Measurements from ENCODE around the gene PAM.
A peak's percentile ranks its signal among the peaks of the same experiment; 100 is the strongest.

The PAM gene

DNA sequence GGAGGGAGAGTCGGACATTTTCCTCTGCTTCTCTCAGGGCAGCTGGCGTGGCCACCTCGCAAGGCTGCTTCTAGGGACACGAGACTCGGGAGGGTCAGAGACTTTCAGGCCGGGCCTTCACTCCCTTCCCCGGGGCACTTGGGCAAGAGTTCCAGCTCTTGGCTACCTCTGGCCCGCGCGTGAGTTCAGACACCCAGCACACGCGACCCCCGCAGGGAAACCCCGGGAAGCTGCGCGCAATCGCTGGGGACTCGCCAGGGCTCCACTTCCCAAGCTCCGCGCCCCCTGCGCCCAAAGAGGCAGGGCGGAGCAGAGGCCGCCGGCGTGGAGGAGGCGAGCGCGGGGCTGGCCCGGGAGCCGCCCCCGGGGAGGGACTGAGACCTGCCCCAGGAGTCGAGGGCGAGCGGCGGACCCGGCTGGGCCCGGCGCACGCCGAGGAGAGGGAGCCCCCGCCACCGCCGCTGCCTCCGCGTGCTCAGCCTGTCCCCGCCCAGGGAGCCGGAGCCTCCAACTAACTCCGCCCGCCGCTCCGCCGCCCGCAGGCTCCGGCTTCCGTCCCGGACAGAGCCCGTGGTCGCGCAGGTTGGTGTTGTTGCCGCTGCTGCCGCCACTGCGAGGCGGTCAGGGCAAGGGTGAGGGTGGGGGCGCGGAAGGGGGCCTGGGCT, at the start of gene PAM:
Gene PAM (plus strand): TSS at position 539 of the 665 bp plus-strand sequence. CDS start 110,891 bp downstream, outside the sequence.
- TF ChIP-seq, protein P1, sequence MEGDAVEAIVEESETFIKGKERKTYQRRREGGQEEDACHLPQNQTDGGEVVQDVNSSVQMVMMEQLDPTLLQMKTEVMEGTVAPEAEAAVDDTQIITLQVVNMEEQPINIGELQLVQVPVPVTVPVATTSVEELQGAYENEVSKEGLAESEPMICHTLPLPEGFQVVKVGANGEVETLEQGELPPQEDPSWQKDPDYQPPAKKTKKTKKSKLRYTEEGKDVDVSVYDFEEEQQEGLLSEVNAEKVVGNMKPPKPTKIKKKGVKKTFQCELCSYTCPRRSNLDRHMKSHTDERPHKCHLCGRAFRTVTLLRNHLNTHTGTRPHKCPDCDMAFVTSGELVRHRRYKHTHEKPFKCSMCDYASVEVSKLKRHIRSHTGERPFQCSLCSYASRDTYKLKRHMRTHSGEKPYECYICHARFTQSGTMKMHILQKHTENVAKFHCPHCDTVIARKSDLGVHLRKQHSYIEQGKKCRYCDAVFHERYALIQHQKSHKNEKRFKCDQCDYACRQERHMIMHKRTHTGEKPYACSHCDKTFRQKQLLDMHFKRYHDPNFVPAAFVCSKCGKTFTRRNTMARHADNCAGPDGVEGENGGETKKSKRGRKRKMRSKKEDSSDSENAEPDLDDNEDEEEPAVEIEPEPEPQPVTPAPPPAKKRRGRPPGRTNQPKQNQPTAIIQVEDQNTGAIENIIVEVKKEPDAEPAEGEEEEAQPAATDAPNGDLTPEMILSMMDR (IDR thresholded peaks at IDR 0.05; ENCODE audit: borderline replicate concordance, insufficient read depth, low read depth, low read length), result no peak
- H3K4me3 ChIP-seq (ENCODE audit: low read depth, low read length), result peak within 1 kb of the TSS; percentile 85

- H3K4me3 ChIP-seq (ENCODE audit: low read depth, low read length), result no peak overlapping the region
- TF ChIP-seq, protein P1 (IDR thresholded peaks at IDR 0.05; ENCODE audit: borderline replicate concordance, insufficient read depth, low read depth, low read length), result no peak
Measured at GRCh38 chr5:102711525-102712385, 43.4 kb upstream of the PAM start.

DNA sequence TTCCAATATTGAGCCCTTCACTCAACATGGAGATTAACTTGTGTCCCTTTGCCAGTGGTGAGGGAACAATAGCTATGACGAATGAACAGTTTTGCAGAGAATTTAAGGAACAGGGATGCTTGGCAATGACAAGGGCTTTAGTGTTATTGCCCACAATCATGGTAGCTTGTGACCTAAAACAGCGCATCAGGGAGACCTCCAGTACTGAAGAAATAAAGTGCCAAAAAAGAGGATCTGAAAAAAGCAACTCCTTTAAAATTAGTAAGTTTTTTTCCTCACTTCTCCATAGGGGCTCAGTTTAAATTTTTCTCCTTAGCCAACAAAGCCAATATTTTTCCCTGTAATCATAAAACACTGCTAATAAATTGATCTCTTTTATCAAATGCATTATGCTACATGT, 41.8 kb upstream of the PAM start:
- no peak overlapping the region for H3K4me3 ChIP-seq (ENCODE audit: low read depth, low read length)
- TF ChIP-seq, protein P1 (IDR thresholded peaks at IDR 0.05; ENCODE audit: borderline replicate concordance, insufficient read depth, low read depth, low read length), result no peak

- TF ChIP-seq, protein P1 (IDR thresholded peaks at IDR 0.05; ENCODE audit: borderline replicate concordance, insufficient read depth, low read depth, low read length), result no peak
- H3K4me3 ChIP-seq (ENCODE audit: low read depth, low read length), result no peak overlapping the region
Measured at GRCh38 chr5:102713682-102714231, 41.3 kb upstream of the PAM start.

DNA sequence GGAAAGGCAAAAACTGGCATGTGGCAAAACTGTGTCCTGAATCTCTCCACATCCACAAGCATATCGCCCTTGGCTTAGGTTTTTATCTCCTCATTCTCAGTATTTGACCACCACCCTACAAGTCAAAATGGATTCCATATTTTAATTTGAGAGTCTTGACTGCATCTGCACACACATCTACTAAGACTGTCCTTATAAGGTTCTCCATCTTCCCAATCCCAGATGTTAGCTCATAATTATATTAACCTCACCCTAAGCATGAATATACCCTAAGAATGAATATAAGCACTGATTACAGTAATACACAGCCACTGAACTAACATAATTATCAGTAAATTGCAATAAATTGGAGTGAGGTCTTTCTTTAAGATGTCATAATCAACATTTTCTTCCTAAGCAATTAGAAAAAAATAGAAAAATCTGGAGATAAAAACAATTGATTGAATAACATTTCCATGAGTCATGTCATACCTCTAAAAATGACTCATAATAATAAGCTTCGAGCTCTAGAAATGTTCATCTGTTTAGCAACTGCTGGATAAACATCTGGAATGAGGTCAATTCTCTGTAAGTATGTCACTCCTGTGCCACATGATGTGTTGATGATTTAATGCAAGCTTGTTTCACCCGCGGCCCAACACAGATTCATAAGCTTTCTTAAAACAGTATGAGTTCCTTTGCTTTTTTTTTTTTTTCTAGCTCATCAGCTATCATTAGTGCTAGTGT, 39.9 kb upstream of the PAM start:
- H3K4me3 ChIP-seq (ENCODE audit: low read depth, low read length), result no peak overlapping the region
- TF ChIP-seq, protein P1 (IDR thresholded peaks at IDR 0.05; ENCODE audit: borderline replicate concordance, insufficient read depth, low read depth, low read length), result no peak

DNA sequence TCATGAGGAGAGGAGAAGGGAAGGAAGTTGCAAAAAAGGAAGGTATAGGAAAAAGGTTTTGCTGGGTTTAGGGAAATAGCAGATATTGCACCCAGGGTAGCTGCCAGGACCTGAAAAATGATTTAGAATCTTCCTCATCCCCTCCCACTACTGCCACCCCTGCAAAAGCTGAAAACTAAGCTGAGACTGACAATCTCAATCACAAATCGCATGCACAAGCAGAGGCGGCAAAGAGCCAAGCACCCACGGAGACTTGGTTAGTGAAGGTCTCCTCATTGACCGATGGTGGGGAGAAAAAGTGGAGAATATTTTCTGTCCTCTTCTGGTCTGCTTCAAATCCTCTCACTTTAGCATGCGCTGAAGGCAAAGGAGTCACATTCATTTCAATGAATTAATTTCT, 39.1 kb upstream of the PAM start:
- H3K4me3 ChIP-seq (ENCODE audit: low read depth, low read length), result no peak overlapping the region
- TF ChIP-seq, protein P1 (IDR thresholded peaks at IDR 0.05; ENCODE audit: borderline replicate concordance, insufficient read depth, low read depth, low read length), result no peak

Data from GM12875 (cell line).